ELR (cell line): ENCODE results near the gene FBN2.

Experiments used
- DNase-seq: peaks from one replicate; pipeline ENCODE4 v3.0.0-alpha.2; 2015; ENCODE audit warnings: low read depth

FBN2 gene

DNA sequence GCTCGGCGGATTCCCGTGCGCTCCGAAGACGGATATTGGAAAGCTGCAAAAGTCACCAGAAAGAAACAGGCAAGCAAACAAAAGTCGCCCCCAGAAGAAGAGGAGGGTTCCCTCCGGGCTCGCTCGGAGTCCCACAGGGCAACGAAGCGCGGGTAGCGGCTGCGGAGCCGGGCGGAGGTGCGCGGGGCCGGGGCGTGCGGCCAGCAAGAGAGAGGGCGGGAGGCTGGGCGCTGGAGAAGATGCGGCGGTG is at the start of gene FBN2:
FBN2 (minus strand) TSS at position 246 of the 250 bp plus-strand sequence. CDS start 642 bp downstream, outside the sequence.
- no peak for DNase-seq

DNA sequence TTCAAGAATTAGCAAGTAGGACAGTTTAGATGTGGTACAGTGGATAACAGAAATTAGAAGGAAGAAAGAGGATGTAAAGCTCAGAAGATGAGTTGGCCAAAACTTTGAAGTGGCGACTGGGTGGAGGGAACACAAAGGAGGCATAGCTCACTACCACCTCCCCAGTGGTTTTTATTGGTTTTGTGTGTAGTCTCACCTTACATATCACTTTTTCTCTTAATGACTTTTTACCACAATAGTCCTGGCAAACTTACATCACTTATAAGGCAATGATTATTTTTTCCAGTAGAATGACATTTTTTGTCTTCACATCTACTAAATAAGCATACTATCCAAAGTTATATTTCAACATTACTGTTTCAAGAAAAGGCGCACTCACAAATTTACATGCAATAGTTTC is 49.2 kb upstream of the FBN2 start:
- no peak for DNase-seq

DNA sequence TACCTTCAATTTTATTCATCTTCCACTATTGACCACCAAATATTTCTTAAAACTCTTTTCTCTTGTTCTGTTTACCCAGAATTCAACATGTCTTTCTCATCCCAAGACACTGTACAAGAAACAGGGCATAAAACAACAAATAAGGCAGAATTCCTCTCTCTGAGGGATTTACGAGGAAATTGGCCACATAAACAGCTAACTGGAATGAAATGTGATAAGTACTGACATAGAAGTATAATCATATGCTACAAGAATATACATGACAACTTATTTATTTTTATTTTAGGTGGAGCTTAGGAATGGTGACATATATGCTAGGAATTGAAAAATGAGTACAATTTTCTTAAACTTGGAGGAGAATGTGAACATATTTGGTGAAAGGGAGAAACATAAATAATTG is 48.8 kb upstream of the FBN2 start:
- DNase-seq, result no peak

DNA sequence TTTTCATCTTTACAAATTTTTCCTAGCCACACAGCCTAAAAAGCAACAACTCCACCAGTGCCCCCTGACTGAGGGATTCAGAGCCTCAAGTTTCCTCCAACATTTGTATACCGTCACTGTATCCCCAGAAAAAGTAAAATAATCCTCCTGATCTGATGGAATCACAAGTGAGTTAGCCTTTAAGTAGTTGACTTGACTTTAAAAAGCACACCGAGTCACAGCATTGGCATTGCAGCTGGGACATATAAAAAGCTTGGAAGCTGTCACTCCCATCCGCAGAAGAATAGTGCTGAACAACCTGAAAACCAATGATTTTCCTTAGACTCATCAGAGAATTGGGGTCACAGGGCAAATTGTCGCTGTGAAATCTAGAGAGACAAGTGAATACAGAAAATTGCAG is 41.6 kb upstream of the FBN2 start:
- peak; percentile 72 for DNase-seq

DNA sequence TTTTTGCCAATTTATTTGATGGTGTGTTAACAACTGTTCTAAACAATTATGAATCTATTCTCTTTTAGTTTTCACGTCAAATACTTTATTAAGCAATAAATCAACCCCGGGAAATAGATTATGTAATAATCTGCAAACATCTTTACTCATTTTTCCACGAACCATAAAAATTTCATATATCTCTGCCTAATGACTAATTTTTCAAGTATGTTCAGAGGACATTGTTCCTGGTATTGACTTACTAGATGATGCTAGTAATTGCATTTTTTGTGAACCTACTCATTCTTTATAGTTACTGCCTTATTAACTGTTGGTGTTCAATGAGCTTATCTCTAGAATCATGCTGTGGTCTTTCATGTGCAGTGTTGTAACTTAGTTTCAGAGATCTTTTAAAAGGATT is 41.0 kb upstream of the FBN2 start:
- DNase-seq, result peak; percentile 93

DNA sequence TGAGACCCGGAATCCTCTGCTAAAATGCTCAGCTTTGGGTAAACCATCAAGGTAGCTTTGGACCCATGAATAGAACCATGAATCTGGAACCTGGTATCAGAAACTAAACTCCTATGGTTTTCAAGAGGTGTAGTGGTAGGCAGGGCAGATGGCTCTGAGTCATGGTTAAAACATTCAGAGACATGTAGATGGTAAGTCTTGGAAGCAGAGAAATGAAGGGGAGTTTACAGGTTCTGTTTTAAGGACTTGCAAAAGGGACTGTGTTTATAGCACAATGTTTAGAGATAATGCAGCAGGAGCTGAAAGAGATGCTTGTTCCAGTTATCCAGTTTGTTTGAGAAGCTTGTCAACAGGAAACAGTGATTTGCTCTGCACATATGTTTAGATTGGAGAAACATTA is 36.0 kb upstream of the FBN2 start:
- DNase-seq, result peak; percentile 70

DNA sequence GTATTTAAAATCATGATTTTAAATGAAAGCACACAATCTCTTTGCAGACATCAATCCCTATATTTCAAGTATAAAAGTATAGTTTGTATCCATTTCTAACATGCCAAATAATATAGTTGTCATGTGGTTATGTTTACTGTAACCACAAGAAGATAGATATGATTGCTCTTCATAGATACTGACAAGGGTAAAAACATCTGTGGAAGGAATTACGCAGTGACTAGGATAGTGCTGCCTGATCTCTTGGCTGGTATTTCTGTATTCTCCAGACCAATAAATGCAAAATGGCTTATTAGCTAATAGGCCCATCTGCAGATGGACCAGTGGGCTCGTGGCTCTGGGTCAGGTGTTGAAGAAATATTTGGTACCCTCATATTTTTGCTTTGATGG is 34.9 kb upstream of the FBN2 start:
- DNase-seq, result no peak

DNA sequence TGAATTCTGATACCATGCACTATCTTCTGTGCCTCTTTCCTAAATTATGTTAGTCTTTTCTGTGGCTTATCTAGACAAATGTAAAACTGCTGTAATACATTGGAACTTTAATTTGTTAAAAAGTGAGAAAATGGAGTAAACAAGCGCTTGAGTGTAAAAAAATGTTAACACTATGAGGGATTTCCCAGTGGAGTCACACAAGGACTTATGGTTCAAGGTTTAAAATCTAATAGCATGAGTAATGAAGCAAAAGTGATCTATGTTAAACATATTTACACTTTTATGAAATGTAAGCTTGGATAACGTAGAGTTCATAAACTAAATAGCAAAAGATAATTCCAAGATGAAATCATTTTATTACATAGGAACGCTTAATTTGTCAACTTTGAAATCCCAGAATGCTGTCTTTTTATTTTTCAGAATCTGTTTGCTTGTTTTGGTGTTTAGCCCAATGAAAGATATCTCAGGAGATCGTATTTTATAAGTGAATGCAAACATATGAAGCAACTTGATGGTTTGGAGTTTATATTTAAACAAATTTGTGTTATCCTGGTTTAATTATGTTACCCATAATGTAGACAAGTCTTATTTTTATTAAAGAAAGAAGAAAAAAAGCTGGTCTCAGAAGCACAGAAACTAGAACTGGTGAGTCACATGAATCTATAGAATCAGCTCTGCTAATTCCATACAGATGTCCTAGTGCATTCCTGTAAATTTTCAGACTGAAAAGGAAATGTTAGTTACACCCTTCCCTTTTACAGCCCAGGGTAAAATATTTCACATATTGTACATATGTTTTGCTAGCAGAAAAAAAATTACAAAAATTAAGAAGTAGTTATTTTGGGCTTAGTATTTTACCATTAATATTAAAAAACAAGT is 34.2 kb upstream of the FBN2 start:
- DNase-seq, result peak; percentile 63

DNA sequence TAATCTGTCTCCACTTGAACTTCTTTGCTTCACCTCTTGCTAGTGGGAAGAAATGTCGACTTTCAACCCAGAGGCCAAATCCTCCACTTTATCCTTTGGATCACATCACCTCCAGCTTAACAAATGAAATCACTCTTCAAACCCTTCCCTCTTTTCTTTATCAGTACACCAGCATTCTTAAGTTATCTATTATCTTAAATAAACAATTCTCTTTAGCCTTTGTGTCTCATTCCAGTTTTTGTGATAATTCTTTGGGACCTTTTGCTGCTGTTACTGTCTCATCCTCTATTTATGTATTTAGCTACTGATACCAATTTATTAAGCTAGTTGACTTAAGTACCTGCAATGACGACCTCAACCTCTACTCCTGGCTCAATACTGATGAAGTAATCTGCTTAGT is 28.1 kb upstream of the FBN2 start:
- no peak for DNase-seq

DNA sequence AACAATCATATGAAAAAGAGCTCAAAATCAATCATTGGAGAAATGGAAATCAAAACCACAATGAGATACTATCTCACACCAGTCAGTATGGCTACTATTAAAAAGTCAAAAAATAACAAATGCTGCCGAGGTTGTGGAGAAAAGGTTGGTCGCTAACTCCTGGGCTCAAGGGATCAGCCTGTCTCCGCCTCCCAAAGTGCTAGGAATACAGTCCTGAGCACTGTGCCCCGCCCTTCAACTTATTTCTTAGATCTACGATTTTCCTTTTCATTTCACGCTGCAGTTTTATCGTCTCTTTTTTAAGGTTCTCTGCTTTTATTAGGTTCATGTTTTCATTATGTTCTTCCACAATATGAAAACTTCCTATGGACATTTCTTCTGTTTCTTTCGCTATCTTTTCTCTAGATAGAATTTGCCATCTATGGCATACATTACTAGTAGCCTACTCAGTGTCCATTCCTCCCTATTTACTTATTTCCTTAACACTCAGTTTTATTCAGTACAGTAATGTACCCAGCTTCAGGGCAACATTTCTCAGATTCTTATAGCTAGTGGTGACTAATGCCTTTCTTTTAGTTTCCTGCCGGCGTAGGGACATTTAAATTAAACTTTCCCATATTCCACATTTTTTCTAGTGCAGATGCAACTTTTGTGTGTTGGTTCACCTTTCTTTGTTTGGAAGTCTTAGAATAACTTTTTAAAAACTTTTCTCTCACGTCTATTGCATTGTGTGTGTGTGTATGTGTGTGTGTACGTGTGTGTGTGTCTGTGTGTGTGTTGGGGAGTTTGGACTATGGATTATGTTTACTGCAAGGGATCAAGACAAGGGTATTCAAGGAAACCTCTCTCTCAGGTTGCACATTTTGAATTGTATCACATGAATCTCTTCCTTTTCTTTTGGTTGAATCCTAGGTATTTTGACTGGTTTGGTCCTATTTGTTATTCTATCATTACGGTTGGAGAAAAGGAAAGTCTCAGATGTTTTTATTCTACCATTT is 21.6 kb upstream of the FBN2 start:
- peak; percentile 83 for DNase-seq

DNA sequence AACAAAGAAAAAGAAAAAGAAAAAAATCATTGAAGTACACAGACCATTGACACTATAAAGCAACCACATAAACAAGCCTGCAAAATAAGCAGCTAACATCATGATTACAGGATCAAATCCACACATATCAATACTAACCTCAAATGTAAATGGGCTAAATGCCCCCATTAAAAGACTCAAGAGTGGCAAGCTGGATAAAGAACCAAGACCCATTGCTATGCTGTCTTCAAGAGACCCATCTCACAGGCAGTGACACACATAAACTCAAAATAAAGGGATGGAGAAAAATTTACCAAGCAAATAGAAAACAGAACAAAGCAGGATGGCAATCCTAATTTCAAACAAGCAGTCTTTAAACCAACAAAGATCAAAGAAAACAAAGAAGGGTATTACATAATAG is 15.7 kb upstream of the FBN2 start:
- DNase-seq, result no peak

DNA sequence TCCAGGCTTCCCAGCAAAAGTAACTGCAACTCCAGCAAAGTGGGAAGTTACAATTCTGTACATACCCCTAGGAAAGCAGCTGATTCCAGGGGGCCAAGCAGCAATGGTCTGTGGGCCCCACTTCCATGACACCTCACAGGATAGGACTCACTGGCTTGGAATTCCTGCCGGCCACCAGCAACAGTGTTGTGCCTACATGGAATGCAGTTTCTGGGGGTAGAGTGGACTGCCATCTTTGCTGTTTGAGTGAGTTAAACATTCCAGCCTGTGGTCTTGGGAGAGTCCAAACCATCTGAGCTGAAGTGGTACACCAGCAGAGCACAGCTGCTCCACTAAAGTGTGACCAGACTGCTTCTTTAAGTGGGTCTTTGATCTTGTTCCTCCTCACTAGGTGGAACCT is 13.4 kb upstream of the FBN2 start:
- DNase-seq, result peak; percentile 74

DNA sequence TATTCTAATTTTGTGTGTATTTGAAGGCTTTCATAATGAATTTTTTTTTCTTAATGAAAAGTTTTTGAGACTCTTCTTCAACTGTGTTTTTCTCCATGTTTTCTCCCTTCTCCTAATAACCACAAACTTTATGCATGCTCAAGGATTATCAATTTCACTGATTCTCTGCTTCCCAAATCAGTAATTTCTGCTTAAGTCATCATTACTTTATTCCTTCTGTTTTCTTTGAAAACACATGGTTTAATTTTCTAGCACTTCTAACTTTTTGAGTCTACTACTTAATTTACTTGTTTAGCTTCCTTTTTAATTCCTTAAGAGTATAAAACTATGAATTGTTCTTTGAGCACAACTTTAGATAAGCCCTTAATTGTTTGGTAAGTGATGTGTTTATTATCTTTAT is 11.5 kb upstream of the FBN2 start:
- no peak for DNase-seq

DNA sequence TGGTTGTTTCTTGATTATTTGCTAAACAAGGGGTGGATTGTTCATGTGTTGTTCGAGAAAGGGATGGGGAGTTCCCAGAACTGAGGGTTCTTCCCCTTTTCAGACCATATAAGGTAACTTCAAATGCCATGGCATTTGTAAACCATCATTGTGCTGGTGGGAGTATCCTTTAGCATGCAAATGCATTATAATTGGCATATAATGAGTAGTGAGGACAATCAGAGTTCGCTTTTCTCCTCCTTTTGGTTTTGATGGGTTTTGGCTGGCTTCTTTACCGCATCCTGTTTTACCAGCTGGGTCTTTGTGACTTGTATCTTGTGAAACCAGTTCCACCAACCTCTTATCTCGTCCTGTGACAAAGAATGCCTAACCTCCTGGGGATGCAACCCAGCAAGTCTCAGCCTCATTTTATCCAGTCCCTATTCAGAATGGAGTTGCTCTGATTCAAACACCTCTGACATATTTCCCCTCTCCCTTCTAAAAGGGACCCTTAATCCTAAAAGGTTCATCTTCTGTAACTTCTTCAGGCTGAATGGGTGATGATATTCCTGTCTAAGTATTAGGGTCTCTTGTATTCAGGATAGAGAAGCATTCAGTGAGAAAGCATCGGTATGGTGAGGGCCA is 8.7 kb upstream of the FBN2 start:
- DNase-seq, result no peak

DNA sequence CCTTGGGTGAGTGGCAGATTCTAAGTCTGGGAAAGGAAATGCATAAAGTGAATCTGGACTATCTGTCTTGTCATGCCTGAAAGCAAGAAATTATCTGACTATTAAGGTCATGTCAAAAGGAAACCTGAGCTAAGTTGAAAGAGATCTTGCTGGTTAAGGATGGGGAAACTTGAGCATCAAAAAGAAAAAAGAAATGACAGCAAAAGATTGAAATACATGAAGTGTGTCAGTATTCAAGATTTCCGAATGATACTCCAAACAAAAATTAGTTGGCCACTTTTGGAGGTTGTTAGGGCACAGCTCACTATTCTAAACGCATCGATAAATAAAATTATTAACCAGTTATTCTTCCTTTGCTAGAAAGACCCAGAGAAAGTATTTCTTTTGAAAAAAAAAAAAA is 3.3 kb upstream of the FBN2 start:
- no peak for DNase-seq

DNA sequence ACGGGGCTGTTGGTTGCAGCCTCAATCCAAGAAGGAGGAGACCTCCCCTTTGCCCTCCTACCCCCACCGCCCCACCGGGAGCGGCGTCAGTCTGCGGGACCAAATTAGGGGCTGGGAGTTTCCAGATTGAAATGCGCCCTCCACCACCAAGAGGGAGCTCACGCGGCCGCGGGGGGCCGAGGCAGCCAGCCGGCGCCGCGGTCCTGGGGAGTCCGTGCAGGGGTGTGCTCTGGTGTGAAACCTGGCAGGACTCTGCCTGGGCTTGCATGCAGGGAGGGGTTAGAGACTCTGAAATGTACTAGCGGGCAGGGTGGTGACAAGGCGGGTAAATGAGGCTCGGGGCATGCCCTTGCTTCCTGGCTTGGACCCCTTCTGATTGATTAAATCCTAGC is 989 bp upstream of the FBN2 start:
- peak; percentile 55 for DNase-seq

DNA sequence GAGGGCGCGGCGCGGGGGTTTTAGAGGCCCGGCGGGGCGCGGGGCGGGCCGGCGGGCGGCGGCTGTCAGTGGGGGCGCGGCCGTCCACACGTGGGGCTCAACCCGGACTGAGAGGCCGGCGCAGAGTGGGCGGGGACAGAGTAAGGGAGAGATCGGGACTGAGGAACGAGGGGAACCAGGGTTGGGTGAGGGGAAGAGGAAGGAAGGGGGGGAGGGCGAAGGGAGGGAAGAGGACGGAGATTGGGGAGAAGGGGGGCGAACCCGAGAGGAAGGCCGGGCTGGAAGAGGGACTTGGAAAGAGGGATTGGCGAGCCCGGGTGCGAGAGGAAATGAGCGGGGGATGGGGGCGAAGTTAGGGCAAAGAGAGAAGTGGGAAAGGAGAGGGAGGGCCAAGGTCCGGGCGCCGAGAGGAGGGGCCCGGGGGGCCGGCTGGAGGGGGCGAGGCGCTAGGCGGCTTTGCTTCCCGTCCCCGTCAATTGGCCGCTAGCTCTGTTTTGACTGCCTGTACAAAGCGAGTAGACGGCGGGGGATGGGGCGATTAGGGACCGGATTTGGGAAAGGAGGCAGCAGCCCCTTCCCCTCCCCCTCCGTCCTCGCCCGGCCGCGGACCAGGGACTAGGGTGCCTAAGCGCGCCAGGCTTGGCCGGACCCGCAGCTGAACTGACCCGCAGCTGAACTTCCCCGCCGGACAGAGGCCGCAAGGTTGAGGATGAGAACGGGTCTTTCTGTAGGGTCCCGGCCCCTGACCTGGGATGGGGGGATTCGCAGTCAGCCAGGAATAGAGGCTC is 399 bp upstream of the FBN2 start:
- DNase-seq, result peak; percentile 96

DNA sequence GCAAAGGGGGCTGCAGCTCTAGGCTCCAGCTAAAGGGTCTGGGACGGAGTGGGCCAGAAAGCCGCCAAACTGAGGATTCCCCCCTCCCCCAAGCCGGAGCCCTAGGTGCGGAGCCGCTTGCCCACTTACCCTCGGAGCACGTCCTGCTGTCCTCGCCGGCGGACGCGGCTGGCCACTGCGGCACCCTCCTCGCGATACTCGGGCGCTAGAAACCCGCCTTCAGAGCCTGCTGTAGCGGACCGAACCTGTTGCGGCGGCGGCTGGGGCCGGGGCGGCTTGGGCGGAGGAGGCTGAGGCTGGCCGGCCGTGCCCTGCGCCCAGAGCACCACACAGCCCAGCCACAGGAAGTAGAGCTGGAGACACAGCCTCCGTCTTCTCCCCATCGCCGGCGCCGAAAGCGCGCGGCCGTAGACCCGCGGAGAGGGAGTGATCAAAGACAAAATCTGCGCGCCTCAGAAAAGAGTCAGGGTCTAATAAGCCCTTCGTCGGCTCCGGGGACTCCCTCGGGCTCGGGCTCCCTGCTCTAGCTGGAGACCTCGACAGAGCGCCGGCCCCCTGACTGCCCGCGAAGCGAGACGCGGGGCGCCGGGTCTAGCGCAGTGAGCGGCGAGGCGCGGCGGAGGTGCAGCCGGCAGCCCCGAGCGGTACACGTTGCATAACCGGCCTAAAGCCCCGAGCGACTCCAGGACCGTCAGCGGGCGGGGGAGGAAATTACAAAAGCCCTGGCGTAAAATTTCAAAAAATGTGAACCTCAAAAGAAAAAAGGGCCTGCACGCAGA is 635 bp downstream of the FBN2 start:
- peak; percentile 71 for DNase-seq

DNA sequence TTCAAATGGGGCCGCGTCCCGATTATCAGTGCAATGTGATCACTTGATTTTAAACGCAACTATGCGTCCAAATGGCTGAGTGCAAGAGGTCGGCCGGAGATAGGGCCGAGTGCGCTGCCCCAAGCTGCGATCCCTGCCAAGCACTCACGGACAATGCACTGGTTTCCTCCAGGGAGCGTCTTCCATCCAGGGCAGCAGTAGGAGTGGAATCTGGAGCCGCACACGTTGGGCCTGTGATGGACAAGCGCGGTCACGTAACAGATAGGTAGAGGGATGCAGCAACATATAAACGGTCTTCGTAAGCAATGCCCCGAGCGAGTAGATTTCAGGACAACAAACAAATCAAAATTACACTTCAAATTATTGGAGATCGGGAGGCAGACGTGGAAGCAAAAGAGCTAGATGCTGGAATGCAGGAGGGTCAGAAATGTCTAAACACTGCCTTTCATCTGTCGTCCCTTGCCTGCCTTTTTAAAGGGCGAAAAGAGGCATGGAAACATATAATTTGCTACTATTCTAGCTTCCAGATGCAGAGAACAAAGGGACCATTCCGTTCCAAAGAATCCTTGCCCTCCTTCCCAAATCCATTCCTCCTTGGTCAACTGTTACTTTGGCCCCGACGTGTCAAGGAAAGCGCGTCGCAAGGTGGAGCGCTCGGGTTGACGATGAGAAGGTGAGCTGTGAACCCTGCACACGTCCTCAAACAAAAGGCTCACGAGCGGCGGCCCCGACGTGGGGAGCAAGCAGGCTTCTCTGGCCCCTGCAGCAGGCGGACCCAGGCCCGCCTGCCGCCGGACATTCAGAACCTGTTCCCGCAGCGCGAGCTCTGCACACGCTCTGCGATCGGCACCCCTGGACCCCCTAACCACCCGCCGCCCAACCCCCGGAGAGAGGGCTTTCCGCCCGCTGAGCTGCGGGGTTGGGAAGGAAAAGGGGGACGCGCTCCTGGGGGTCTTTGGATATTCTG is 1.5 kb downstream of the FBN2 start:
- peak; percentile 48 for DNase-seq

DNA sequence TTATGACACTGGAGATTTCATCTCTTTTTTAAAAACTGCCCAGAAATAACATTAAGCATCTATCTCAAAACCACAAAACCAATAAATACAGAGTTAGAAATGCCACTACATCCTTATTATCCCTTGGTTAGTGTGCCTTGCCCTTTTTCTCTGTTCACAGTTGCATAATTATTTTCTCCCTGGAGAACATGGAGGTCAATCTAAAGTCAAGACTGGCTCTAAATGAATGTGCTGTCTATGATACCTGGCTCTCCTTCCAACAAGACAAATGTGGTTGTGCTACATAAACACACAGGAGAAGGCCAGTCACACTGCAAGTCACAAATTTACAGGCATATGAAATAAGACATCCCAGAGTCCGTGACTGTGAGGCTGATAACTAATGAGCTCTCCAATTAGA is 2.8 kb downstream of the FBN2 start:
- no peak for DNase-seq
